MM.1S (cell line): ENCODE data around the gene ANKS3.

Experiments
- CTCF ChIP-seq: fragments of 300-600 bp; sonication (generic); IDR thresholded peaks from 2 replicates; pipeline ENCODE4 v1.5.1; 2016; ENCODE audit warnings: antibody characterized with exemption, low read length, mixed read lengths
- EZH2phosphoT487 ChIP-seq: fragments of 300-600 bp; sonication (generic); IDR thresholded peaks from 2 replicates; pipeline ENCODE4 v1.6.1; 2018; ENCODE audit warnings: antibody characterized with exemption, low read length

- TF ChIP-seq CTCF (no peak), EZH2phosphoT487 (no peak)
Observed at GRCh38 chr16:4768549-4769305, 34.7 kb upstream of the ANKS3 start.
